HK-2 (cell line): ENCODE results near the gene SYNE1.

Experiments
- DNase-seq: peaks from one replicate; pipeline ENCODE4 v3.0.0-alpha.2; 2018; ENCODE audit not compliant: unreplicated experiment

The SYNE1 gene

DNA sequence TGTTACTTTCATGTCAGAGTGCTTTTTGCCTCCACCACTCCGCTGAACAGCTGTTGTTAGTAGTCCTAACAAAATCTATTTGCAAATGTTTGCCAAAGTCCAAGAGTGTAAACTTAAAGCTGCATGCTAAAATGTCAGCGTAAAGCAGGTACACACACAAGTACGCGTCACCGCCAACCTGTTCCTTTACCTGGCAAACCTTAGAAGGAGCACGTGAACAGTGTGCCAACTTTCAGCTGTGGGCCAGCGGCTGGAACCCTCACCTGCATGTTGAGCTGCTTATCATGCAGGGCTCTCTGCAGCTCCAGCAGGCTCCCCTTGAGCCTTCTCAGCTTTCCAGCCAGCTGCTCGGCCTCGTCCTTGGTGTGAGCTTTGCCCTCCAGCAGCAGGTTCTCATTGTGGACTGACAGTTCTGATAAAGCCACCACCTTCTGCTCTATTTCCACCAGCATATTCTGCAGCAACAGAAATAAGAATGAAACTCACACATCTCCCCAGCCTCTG lies 359.3 kb downstream of the SYNE1 start:
- DNase-seq: no peak

DNA sequence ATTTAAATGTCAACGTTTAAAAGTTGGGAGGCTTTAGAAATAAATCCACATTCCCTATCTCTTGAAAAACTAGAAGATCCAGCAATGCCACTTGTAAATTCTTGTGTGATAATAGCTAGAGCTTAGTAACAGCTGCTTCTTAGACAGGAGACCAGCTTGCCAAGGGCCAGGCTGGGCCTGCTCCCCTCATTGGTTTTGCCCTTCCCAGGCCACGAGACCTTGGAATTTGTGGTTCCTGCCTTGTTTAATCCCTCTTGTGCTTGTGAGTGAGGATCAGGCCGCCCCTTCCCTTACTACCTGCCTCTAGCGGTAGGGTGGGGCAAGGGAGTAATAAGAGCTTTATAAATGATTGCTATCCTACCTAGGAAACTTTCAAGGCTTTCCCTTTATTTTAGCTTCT lies 363.5 kb downstream of the SYNE1 start:
- no peak for DNase-seq

DNA sequence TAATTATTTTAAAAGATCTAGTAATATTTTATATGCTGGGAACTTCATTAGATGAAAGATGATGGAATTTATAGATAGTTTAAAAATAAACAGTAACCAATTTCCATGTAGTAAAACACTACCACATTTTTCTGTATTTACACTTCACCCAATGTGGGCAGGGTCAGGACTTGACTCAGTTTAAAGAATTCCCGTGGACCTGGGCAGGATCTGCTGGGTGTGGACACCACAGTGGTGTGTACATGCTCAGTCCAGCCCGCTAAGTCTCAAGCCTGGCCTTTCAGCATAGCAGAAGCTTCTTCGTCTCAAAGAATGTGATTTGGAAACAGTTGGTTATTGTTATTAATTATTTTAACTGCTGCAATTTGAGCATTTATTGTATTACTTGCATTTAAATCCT lies 364.2 kb downstream of the SYNE1 start:
- DNase-seq: no peak

DNA sequence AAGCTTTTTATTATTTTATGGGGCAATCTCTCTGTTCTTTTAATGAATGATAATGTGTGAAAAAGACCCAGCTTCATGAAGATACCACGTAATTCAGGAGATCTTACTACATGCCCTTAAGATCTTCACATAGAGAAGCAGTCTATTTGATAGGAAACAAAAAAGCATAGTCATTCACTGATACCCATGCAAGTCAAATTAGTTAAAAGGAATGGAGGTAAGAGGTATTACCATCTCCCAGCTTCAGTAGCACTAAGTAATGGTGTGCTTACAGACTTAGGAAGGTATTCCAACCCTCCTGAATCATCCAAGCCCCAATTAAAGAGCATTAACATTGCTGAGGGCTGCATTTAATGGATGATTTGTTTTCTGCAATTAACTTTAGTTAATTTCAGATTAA lies 364.7 kb downstream of the SYNE1 start:
- no peak for DNase-seq

DNA sequence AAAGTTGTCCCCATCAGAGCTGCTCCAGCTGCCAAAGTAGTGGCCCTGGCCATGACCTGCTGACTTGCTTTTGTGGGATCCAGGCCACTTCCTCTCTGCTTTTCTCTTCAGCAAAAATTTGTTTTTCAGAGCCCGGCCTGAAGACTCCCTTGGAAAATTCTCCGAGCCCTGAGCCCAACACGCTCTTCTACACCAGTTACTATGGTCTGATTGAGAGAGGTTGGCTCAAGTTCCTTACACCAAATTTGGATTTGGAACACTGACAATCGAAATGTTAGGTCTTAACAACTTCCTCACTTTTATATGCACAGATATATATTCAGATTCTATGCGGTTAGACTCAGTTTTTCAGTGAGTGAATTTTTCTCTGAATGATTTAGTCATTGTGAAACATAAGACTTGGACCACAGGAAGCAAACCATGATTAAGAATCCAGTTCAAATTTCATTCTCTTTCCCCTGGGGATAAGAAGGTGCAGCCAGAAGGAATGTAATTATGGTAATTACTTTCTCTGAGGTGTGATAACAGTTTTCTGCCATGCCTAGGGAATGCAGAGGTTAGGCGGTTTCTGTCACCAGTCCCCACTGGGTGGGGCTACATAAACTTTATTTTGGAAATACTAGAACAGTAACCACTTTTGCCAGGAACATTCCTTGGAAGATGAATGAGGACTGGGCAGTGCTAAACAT lies 365.2 kb downstream of the SYNE1 start:
- DNase-seq: no peak

DNA sequence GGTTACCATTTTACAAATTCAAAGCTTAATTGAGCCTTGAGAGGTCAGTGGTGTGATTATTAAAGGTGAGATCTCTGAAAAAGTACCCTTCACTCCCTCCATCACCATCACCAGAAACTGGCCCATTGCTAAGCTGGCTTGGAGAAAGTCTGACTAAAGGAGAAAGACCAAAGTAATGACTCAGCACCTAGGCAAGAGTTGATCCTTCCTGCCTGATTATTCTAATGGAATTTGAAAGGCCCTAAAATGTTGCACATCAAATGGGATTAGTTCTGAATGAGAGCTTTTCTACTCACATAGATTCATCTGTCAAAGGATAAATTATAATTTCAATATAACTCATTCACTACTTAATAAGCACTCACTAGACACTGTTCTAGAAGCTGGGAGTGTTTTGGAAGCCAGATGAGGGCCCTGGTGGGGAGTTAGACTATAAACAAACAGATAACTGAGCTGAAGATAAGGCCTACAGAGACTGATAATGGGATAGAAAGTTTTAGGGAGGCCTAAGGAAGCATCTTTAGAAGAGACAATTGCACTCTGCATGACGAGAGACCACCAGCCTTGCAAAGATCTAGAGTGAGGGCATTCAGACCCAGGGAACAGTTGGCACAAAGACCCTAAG lies 366.7 kb downstream of the SYNE1 start:
- no peak for DNase-seq

DNA sequence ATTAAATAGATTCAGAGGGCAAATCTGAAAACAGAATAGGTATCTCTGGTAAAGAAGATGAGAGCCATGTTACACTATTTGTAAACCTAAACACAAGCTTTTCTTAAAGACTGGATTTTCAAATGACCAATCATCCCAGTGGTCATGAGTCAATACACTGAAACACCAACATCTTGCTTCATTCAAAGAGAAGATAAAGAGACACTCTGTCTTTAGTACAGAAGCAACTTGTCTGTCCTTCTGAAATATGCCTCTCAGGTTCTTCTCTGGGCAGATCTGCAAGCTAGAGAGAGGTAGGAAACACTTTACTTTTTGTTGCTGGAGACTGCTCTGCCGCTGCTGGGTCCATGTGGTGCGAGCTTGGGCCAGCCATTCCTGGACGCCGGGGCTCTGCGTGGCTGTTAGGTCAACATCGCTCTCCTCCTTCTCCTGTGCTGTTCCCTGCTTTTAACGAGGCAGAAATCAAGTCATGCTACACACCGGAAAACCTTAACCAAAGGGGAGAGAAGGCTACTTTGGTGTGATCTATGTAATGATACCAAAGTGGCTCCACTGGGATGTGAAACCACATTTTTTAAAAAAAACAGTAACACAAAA lies 368.2 kb downstream of the SYNE1 start:
- DNase-seq: no peak

DNA sequence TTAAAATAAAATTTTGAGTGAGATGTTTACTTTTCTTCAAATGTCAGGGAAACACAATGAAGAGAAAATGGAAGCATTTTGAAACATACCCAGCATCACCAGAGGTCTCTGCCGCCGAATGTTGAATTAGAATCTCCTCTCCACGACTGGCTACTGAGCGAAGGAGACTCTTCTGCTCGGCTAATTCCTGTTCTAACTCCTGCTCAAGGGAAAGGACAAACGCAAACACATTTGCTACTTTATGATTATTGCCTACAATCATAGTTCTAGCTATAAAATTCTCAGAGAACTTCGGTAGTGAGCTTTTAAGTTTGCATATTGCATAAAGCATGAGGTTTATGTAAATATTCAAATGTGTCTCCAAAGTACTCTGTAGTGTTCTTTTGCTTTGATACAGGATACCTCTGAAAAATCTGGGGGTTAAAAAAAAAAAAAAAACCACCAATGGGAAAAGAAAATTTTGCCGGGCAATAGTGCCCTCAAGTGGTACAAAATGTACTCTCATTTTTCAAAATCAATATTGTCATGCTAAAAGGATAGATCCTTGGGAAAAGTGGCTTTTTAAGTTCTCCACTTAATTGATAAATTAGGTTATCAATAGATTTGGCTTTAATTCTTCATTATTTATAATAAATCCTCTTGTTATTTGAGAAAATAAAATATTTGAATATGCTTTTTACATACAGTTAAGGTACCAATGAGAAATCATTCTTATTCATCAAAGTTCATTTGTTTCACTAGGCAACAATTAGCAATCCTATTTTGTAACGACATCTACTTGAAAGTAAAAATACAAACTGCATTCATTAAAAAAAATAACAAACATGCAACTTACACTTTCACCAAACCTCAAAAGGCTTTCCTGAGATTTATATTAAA lies 369.0 kb downstream of the SYNE1 start:
- DNase-seq: no peak

DNA sequence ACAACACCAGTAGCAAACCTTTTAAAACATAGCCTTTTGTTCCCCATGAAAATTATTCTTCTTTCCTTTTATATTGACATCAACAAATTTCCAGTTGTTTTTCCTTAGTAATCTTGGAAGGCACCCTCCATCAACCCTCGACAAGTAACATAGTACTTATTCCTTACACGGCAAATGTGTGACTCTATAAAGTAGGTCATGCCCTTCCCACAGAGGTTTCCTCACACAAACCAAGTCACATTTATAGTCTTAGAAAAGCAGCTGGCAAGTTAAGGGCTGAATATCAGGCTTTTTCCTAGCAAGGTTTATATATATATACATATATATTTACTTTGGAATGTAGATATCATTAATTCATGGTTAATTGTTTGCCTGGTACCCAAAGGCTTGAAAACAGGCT lies 371.5 kb downstream of the SYNE1 start:
- no peak for DNase-seq

DNA sequence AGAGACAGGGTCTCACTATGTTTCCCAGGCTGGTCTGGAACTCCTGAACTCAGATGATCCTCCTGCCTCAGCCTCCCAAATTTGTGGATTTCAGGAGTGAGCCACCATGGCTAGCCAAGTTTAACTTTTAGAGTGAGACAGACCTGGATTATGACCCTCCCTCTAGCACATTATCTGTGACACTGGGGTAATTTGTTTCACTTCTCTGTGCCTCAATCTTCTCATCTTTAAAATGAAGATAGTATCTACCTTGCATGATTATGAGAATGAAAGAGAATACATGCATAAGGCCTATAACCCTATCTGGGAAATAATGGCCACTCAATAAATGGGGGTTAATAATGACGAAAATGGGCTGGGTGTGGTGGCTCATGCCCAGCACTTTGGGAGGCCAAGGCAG lies 373.6 kb downstream of the SYNE1 start:
- no peak for DNase-seq

DNA sequence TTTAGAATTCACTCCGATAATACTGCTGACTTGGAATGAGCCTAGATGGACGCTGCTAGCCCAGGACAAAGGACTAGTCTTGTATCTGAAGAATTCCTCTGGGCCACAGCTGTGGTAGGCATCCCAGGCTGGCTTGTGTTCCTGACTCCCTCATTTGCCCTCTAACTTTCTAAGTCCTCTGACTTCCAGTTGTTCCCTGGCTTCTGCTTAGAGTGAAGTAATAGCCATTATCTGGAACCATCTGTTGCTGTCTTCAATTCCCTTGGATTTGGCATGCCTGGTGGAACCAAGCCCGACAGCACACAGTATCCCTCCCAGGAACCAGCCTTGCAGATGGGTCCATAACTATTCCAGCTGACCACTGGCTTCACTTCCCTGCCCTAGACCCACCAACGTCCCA lies 376.0 kb downstream of the SYNE1 start:
- DNase-seq: no peak

DNA sequence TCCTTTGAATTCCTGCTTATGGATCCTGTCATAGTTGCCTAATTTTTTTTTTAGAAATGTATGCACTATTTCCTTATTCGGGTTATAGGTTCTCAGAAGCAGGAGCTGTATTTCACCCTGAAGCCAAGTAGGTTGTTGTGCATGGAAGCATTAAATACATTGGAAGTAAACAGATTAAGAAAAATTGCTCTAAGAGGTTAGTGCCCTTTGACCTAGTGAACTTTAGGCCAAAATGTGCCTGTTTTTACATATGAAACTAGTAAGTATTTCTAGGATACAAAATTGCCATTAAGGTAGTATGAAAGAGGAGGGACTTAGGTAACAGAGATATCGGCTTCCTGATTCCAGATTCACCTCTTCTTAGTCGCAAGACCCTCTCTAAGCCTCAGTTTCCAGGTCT lies 377.9 kb downstream of the SYNE1 start:
- DNase-seq: no peak

DNA sequence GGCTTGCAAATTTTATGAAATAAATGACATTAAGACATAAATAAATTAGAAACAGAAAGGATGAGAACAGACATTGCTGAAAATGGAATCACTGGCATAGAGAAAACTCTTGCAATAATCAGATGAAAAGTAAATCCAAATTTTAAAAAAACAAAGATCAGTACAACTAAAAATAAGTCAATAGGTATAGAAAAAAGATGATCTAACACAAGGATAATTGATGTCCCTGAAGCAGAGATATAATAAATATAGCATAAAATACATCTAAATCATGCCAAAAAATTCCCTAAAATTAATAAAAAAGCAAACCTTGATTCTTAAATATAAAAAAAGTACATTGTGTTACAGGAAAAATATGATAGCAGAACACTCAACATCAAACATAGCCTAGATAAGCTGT lies 379.6 kb downstream of the SYNE1 start:
- no peak for DNase-seq

DNA sequence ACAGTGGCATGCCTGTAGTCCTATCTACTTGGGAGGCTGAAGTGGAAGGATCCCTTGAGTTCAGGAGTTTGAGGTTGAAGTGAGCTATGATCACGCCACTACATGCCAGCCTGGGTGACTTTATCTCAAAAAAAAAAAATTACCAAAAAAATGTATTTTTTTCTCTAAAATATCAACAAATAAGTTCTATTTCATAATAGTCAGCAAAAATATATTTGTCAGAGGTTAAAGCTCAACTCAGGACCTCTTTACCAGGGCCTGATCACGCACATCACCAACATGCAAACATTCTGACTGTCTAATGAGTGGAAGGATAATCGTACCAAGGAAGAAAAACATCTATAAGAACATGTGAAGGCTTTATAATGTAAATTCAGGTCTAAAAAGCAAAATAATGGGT lies 387.0 kb downstream of the SYNE1 start:
- DNase-seq: no peak

DNA sequence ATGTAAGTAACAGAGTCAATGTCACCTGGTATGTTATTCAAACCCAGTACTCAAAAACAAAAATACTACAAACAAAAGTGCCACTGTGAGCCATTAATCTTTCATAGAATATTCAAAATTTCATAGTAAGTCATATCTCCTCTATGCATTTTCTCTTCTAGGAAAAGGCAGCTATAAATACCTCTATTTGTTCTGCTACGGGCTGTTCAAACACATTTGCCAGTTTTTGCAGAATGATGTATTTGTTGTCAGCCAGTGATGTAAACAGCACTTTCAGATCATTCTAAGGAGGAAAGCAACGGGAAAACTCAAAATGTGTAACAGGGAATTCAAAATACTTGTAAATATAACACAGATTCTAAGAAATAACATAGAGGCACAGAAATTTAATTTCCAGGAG lies 388.2 kb downstream of the SYNE1 start:
- no peak for DNase-seq

DNA sequence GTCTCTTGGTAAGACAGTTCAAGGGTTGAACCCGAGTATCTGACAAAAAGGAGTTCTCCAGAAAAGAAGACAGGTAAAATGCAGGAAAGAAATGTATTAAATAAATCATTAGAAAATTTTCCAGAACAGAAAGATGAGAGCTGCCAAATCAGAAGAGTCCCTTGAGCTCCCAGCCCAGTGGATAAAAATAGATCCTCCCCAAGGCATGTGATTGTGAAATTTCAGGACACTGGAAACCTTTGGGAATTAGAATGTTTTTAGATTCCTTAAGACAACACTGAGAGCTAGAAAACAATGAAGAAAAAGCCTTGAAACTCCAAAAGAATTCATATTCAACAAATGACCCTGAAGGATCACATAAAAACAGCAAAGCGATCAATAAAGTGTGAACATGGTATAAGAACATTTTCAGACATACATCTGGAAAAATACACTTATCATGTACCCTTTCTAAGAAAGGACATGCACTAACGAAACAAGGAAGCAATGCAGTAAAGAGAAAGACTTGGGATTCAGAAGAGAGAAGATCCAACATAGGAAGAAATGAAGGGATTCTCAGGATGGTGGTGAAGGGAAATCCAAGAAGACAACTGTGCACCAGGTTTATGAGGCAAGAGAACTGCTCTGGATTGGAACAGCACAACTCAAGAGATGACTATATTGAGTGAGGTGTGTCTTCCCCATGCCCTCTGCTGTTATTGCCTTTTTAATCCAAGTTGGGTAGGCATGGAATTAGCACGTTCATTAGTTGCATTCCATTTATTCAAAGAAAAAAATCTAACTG lies 390.4 kb downstream of the SYNE1 start:
- no peak for DNase-seq

DNA sequence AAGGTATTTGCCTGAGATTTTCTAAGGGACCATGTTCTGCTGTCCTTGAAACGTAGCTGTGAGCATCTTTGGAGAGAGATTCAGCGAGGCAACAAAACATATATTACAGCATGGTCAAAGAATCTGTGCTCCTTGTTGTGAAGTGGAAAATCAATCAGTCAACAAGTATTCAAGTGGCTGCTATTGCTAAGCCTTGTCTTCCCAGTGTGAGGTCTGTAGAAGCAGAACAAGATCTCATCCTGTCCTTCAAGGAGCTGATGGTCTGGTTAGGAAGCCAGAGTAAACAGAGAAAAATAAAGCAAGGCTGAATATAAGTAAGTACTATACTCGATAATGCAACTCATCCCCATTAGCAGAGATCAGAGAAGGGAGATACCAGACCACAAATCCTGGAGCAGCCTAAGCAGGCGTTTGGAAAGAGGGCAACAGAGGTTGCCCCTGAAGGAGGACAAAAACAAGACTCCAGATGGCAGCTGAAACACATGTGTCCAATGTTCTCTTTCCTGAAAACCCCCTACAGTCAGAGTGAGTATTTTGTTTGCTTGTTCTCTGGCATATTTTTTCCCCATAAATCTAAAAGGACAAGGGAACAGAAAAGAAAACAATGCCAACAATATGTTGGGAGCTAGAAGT lies 392.0 kb downstream of the SYNE1 start:
- DNase-seq: no peak

DNA sequence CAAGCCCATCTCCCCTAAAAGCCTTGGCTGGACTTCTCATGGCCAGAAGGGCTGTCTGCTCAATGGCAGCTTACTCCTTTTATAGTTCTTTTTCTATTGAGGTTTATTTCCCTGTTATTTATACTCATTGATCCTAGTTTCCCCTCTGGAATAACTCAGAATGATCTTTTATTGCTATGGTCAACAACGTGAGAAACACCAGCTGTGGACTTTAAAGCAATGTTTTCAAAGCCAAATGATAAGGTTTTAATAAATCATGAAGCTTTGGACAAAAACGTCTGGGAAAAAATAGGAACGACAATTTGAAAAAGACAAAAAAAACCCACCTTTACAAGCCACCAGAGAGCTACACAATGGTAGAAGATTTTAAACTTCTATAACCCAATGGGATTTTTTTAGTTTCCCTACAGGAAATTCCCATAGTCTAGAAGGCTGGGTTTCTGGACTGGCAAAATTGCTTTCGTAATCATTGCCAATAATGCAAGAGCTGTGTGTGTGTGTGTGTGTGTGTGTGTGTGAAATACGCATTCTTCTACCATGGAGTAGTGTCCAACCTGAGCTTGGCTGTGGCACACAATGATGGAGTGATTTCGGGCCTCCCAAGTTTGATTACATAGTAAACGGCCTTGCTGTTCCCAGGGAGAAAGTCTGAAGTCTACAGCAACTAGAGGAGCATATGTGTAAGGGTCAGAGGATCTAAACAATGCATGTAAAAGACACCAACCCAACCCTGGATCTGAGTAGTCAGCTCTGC lies 396.0 kb downstream of the SYNE1 start:
- DNase-seq: no peak

DNA sequence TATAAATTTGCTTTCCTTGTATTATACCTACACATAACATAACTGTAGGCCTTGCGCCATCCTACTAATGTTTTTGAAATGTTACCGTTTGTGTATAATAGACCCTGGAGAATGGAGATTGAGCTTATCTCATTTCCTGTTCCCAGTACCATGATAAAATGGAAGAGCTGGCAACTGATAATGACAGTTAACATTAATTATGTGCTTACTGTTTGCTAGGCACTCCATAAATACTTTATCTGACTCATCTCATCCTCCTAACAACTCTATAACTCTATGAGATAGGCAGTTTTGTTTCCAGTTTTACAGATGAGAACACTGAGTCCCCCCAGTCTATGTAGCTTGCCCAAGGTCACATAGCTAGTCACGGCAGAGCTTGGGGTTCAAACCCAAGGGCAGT lies 396.7 kb downstream of the SYNE1 start:
- no peak for DNase-seq

DNA sequence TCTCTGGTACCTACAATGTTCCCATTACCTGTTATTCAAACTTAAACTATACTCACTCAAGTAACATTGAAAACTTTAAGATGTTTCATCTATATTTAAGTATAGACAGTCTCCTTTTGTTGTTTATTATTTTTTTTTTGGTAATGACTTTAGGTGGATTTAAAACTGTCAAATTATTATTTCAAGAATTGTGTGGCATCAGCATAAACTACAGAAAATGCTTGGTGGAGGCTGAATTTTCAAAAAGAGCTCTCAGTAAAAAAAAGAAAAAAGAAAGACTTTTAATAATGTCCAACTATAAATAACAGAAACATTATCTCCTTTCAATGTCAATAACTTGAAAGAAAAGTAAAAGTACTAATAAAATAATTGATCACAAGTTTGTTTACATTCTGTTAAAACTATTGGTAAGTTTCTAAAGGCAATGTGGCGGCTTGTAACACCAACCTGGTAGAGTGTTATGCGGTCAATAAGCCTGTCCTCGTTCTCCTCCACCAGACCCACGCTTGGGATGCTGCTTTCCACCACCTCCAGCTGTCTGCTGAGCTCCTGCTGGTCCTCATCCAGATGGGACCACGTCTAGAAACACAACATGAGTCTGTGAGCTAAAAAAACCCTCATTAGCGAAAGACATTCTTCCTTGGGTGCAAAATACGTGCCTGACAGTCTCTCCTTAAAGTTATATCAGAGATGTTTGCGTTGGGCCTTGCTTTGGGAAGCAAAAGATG lies 400.6 kb downstream of the SYNE1 start:
- DNase-seq: no peak
